ENCODE data around the gene GOLGA6A.

GRCh38 chr15:74045636-74046274 is 36.6 kb downstream of the GOLGA6A start:
- TF ChIP-seq, protein P1, sequence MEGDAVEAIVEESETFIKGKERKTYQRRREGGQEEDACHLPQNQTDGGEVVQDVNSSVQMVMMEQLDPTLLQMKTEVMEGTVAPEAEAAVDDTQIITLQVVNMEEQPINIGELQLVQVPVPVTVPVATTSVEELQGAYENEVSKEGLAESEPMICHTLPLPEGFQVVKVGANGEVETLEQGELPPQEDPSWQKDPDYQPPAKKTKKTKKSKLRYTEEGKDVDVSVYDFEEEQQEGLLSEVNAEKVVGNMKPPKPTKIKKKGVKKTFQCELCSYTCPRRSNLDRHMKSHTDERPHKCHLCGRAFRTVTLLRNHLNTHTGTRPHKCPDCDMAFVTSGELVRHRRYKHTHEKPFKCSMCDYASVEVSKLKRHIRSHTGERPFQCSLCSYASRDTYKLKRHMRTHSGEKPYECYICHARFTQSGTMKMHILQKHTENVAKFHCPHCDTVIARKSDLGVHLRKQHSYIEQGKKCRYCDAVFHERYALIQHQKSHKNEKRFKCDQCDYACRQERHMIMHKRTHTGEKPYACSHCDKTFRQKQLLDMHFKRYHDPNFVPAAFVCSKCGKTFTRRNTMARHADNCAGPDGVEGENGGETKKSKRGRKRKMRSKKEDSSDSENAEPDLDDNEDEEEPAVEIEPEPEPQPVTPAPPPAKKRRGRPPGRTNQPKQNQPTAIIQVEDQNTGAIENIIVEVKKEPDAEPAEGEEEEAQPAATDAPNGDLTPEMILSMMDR (IDR thresholded peaks at IDR 0.05), result no peak
- TF ChIP-seq POLR2A (IDR thresholded peaks at IDR 0.05), result no peak

Measured in testis (tissue), 2 donors.